Esophagus (tissue), 2 donors: ENCODE results near the gene XG. TPM values are rescaled to one million over a fixed set of nuclear protein-coding genes. Genes with fewer than 3 reads are reported as not detected.
"Not testable (repeated sequence)": the region's sequence is repeated elsewhere in the genome, so short reads cannot be mapped to it uniquely, and the experiment has no call there.

Source experiments
- H3K27ac ChIP-seq, 2 donors: one replicate each; pipeline ENCODE4 v1.5.1; 2013; ENCODE audit warnings: low read depth in 2 of 2, mild to moderate bottlenecking in 2 of 2, inconsistent platforms in 1 of 2, low read length in 1 of 2, moderate library complexity in 1 of 2
- H3K27me3 ChIP-seq, 2 donors: one replicate each; pipeline ENCODE4 v1.6.1; 2013; ENCODE audit warnings: low read length in 2 of 2, control low read depth in 1 of 2, mild to moderate bottlenecking in 1 of 2; ENCODE audit not compliant: insufficient read depth in 2 of 2, control insufficient read depth in 1 of 2
- H3K36me3 ChIP-seq, 2 donors: one replicate each; pipeline ENCODE4 v1.6.1; 2013; ENCODE audit warnings: low read length in 1 of 2; ENCODE audit not compliant: control insufficient read depth in 2 of 2, insufficient read depth in 2 of 2
- H3K4me1 ChIP-seq, 2 donors: one replicate each; pipeline ENCODE4 v1.6.1; 2013; ENCODE audit warnings: low read length in 1 of 2; ENCODE audit not compliant: control insufficient read depth in 2 of 2, insufficient read depth in 2 of 2
- H3K4me3 ChIP-seq, 2 donors: one replicate each; pipeline ENCODE4 v1.5.1; 2013; ENCODE audit warnings: low read length in 2 of 2, mild to moderate bottlenecking in 2 of 2, low read depth in 1 of 2, moderate library complexity in 1 of 2
- H3K9me3 ChIP-seq, 2 donors: one replicate each; pipeline ENCODE4 v1.6.1; 2013; ENCODE audit warnings: mild to moderate bottlenecking in 2 of 2, low read depth in 1 of 2, low read length in 1 of 2, moderate library complexity in 1 of 2; ENCODE audit not compliant: control insufficient read depth in 2 of 2, insufficient read depth in 1 of 2
- WGBS, 2 donors: extraction: QIAGEN DNeasy Blood & Tissue Kit; methylation state at CpG; one replicate each; pipeline ENCODE4 v1.1.7; 2013; 5-methylcytosine and 5-hydroxymethylcytosine counted together
- polyA plus RNA-seq, 2 donors: library from polyadenylated mRNA; stranded (reverse); fragments of 200-250 nt; gene quantifications; one replicate each; pipeline ENCODE4 v1.2.3, GENCODE V29; 2013
- donor health status: healthy with polysubstance abuse.
- donor health status: Bipolar disorder and iron deficiency.

The XG gene
- polyA plus RNA-seq, 2 donors = 10.0 to 12.6 TPM

DNA sequence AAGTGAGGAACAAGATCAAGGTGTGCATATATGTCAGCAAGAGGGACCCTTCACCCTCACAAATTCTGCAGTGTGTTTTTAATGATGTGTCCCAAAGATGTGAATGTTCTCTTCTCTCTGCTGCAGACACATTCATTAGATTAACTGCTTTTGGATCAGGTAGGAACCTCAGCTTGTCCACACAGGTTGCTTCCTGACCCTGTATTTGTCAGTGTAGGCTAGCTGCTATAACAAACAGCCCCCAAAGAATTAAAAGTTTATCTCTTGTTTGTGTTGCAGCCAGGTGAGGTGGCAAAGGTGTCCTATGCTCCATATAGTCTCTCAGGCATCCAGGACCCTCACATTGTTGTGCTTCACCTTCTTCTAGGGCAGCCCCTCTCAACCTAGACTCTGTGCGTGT lies 17.8 kb downstream of the XG start:
- Histone ChIP-seq H3K27ac (no peak overlapping the region), H3K36me3 (no peaks in the 10 kb centered on the region), H3K27me3 (no peaks in the 10 kb centered on the region), H3K4me3 (no peak overlapping the region), H3K9me3 (peaks cover 0 to 4% of the 10 kb centered on the region in 2 donors), H3K4me1 (no peaks in the 10 kb centered on the region)
- WGBS, 2 donors = 86 to 88% methylated on average over 1 of the region's 1 CpG

DNA sequence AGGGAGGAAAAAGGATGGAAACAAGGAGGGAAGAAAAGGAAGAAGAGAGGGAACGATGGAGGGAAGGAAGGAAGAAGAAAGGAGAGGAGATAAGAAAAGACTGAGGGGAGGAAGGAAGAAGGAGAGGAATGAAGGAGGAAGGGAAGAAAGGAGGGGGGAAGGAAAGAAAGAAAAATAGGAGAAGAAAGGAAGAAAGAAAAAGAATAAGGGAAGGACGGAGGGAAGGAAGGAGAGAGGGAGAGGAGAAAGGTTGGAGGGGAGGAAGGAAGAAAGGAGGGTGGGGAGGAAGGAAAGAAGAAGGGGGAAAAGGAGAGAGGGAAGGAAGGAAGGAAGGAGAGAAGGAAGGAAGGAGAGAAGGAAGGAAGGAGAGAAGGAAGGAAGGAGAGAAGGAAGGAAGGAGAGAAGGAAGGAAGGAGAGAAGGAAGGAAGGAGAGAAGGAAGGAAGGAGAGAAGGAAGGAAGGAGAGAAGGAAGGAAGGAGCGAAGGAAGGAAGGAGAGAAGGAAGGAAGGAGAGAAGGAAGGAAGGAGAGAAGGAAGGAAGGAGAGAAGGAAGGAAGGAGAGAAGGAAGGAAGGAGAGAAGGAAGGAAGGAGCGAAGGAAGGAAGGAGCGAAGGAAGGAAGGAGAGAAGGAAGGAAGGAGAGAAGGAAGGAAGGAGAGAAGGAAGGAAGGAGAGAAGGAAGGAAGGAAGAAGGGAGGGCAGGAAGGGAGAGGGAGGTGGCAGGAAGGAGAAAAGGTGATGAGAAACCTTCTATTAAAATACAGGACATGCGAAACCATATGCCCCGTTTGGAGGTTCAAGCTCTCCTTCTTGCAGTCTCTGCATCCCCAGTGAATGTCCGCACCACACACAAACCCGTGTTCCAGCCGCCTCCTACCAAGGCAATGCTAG lies 21.6 kb downstream of the XG start:
- H3K4me3 ChIP-seq, H3K9me3 ChIP-seq, H3K27ac ChIP-seq, H3K36me3 ChIP-seq, H3K27me3 ChIP-seq, H3K4me1 ChIP-seq: not testable (repeated sequence)
- WGBS, 2 donors = 83 to 91% methylated on average over 8 to 9 of the region's 10 CpGs

DNA sequence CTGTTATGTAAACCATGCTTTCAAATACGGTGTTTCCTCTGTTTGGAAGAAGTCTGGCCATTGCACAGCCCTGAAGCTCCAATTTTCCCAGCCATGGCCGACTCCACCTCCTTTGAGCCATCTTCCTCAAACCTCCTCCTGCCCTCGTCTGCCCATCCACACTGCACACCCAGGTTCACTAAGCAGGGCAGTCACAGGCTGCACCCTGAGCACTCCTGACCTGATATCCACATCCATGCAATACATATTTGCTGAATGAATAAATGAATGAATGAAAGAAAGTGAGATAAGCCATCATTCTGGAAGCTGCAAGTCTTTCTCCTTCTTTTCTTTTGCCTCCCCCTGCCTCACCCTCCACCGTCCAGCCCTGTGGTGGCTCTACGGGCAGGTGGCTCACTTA lies 22.2 kb downstream of the XG start:
- no peak overlapping the region for H3K27ac ChIP-seq
- no peaks in the 10 kb centered on the region for H3K36me3 ChIP-seq
- H3K4me1 ChIP-seq = no peaks in the 10 kb centered on the region
- WGBS, 2 donors = 88 to 91% methylated on average over 5 of the region's 5 CpGs
- peaks cover 0 to 4% of the 10 kb centered on the region in 2 donors for H3K9me3 ChIP-seq
- H3K4me3 ChIP-seq = no peak overlapping the region
- no peaks in the 10 kb centered on the region for H3K27me3 ChIP-seq

DNA sequence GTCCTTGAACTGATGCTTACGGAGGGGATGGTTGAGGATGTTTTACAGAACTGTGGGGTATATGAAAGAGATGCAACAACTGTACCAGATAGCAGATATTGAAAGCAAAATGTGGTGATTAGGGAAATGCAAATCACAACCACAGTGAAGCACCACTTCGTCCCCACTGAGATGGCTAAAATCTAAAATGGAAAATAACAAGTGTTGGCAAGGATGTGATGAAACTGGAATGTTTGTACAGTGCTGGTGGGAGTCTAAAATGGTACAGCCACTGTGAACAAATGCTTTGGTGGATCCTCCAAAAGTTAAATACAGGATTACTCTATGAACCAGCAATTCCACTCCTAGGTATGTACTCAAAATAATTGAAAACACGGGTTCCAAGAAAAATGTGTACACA lies 22.9 kb downstream of the XG start:
- WGBS, 2 donors = 94 to 95% methylated on average over 3 of the region's 3 CpGs
- no peaks in the 10 kb centered on the region for H3K4me1 ChIP-seq

DNA sequence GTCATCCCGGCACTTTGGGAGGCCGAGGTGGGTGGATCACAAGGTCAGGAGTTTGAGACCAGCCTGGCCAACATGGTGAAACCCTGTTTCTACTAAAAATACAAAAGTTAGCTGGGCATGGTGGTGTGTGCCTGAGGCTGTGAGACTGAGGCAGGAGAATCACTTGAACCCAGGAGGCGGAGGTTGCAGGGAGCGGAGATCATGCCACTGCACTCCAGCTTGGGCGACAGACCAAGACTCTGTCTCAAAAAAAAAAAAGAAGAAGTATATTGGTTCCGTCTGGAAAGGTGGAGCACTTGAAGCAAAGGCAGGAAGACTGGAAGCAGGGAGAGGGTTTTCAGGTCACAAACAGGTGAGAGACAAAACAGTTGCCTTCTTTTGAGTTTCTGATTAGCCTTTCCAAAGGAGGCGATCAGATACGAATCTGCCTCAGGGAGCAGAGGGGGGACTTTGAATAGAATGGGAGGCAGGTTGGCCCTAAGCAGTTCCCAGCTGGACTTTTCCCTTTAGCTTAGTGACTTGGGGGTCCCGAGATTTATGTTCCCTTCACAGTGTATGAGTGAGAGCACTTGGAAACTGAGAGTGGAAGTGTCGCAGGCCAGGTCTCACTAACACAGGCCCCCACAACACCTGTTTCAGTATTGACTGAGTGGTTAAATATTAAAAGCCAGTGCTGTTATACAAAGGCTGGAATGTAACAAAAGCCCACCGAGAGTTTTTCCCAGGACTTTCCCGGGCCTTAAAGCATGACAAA lies 28.8 kb downstream of the XG start:
- not testable (repeated sequence) for H3K9me3 ChIP-seq, H3K27me3 ChIP-seq, H3K4me3 ChIP-seq, H3K4me1 ChIP-seq, H3K27ac ChIP-seq, H3K36me3 ChIP-seq
- 70 to 73% methylated on average over 12 of the region's 12 CpGs for WGBS, 2 donors

More for the DNA sequence above, 22.9 kb downstream of the XG start:
- Histone ChIP-seq H3K4me3 (no peak overlapping the region), H3K36me3 (no peaks in the 10 kb centered on the region), H3K27ac (no peak overlapping the region), H3K9me3 (peaks cover 0 to 4% of the 10 kb centered on the region in 2 donors), H3K27me3 (no peaks in the 10 kb centered on the region)

DNA sequence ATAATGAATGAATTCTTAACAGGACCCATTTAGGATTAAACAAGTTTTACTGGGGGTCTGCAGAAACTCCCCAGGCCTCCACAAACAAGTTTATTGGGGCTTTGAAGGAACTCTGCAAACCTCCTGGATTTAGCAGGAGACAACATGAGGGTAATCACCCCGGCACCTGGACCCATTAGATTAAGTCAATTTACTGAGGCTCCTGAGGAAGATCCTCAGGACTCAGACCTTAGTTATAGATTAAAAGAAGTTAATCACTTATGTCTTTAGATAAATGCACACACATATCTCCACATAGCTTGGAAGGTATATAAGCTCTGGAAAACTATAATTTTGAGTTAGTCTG lies 29.4 kb downstream of the XG start:
- Histone ChIP-seq H3K4me3 (no peak overlapping the region), H3K27ac (no peak overlapping the region), H3K4me1 (no peaks in the 10 kb centered on the region), H3K36me3 (no peaks in the 10 kb centered on the region), H3K27me3 (no peaks in the 10 kb centered on the region), H3K9me3 (no peaks in the 10 kb centered on the region)
- 81 to 86% methylated on average over 1 of the region's 1 CpG for WGBS, 2 donors

DNA sequence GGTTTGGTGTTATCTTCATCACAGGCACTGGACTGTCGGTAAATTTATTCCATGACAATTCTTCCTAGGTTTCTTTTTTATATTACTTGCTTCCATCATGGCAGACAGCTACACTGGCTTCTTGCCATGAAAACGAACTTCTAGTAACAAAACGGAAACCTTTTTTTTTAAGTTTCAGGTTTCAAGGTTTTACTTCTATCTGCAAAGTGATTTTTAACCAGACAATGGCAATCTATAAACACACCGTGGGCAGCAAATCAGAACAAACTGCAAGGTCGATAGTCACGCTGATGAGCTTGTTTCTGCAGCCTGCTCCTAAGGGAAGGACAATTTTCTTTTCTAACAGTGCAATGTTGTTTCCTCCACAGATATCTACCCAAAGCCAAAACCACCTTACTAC lies 29.9 kb downstream of the XG start:
- 38 to 54% methylated on average over 6 of the region's 6 CpGs for WGBS, 2 donors
- no peaks in the 10 kb centered on the region for H3K27me3 ChIP-seq
- H3K27ac ChIP-seq = no peak overlapping the region
- no peak overlapping the region for H3K4me3 ChIP-seq
- H3K36me3 ChIP-seq = no peaks in the 10 kb centered on the region
- H3K9me3 ChIP-seq = no peaks in the 10 kb centered on the region
- H3K4me1 ChIP-seq = no peaks in the 10 kb centered on the region

DNA sequence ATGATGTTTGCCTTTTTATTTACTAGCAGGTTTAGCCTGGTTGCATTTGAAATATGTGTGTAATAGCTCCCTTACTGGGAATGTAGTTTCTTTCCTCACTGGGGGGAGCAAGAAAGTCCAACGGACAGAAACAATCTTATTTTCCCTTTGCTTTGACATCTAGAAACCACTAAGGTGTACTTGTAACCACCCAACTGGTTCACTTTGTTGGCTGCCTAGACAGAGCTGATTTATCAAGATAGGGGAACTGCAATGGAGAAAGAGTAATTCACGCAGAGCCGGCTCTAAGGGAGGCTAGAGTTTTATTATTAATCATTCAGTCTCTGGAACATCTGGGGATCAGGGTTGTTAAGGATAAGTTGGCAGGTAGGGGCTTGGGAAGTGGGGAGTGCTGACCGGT lies 30.3 kb downstream of the XG start:
- WGBS, 2 donors = 58 to 59% methylated on average over 4 of the region's 4 CpGs
- Histone ChIP-seq H3K27ac (no peak overlapping the region), H3K27me3 (no peaks in the 10 kb centered on the region), H3K9me3 (no peaks in the 10 kb centered on the region), H3K36me3 (no peaks in the 10 kb centered on the region), H3K4me1 (no peaks in the 10 kb centered on the region), H3K4me3 (no peak overlapping the region)

DNA sequence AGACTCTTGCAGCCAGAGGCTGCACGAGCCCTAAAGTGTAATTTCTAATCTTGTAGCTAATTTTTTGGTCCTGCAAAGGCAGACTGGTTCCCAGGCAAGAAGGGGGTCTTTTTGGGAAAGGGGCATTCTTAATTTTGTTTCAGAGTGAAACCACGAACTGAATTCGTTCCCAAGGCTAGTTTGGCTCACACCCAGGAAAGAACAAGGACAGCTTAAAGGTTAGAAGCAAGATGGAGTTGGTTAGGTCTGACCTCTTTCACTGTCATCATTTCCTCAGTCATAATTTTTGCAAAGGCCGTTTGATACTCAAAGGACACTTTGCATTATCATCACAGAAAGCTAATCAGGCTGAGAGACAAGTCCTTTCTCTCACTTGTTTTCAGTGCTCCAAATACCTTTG lies 30.9 kb downstream of the XG start:
- 71 to 79% methylated on average over 4 of the region's 4 CpGs for WGBS, 2 donors
- Histone ChIP-seq H3K4me3 (no peak overlapping the region), H3K27me3 (no peaks in the 10 kb centered on the region), H3K4me1 (no peaks in the 10 kb centered on the region), H3K36me3 (no peaks in the 10 kb centered on the region), H3K9me3 (no peaks in the 10 kb centered on the region), H3K27ac (no peak overlapping the region)

DNA sequence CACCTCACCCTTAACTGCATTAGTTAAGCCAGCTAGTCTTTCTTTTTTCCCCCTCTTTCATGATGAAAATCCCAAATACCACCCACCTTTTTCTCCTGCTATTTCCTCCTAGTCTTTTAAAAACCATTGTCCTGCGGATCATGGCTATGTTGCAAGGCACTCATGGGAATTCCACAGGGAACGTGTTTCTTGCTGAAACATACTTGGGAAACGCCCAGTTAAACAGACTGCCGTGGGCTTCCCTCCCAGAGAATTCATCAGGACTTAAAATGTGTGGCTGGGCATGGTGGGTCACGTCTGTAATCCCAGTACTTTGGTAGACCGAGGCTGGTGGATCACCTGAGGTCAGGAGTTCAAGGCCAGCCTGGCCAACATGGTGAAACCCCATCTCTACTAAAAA lies 32.2 kb downstream of the XG start:
- H3K4me3 ChIP-seq = no peak overlapping the region

More for the DNA sequence above, 32.2 kb downstream of the XG start:
- WGBS, 2 donors = 69% methylated on average over 6 of the region's 6 CpGs
- Histone ChIP-seq H3K27me3 (no peaks in the 10 kb centered on the region), H3K4me1 (no peaks in the 10 kb centered on the region), H3K9me3 (no peaks in the 10 kb centered on the region), H3K27ac (no peak overlapping the region), H3K36me3 (no peaks in the 10 kb centered on the region)
